HG02870 (cell line): ENCODE measurements around the gene ZFYVE26.

Source experiments
- ATAC-seq: cut with Tn5 transposase; IDR thresholded peaks from one replicate; pipeline ENCODE4 v1.9.1; 2021; ENCODE audit warnings: mild to moderate bottlenecking, moderate library complexity; ENCODE audit not compliant: unreplicated experiment

Gene ZFYVE26

DNA sequence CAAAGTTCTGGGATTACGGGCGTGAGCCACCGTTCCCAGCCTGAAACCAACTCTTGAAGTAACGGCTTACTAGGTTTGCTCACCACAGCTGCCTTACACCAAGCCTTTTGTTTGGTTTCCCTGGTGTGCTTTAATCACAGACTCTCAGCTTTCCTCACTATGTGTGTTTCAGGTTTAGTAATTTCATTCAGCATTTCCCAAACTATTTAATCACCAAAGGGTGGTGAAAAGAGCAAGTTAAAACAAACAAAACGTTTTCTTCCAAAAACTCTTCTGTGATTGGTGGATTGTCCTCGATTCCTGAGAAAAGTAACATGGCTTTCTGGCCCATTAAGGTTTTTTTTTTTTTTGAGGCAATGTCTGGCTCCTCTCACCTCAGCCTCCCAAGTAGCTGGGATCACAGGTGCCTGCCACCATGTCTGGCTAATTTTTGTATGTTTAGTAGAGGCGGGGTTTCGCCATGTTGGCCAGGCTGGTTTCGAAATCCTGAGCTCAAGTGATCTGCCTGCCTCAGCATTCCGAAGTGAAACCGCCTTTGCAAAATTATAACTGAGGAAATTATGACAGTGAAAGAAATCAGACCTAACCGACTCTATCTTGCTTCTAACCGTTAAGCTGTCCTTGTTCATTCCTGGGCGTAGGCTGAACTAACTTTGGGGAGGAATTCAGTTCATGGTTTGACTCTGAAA lies 1.5 kb upstream of the ZFYVE26 start:
- no peak for ATAC-seq

DNA sequence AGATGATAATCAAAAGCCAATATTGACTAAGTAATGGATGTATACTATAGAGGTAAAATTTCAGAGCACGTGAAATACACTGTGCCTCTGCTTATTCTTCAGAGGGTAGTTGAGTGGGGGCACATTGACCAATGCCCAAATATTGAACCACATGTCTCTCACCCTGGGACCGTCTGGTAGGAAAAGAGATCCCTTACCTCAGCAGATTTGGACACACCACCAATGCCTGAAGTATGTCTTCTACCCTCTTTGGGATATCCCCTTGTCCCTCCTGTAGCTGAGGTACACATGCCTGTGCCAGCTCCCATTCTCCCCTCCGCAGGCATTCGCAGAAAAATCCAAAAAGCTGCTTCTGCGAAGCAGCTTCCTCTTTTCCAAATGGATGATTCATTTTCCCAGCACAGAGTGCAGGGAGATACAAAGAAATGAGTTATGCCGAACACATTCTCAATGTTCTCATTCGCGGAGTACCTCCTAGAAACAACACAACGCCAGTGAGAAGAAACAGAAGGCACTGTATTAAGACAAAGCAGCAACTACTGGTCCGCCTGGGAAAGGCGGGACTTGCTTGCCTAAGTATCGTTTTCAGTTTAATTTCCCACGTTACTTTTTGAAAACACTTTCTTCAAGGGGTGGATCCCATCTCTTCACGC lies 691 bp downstream of the ZFYVE26 start:
- no peak for ATAC-seq

DNA sequence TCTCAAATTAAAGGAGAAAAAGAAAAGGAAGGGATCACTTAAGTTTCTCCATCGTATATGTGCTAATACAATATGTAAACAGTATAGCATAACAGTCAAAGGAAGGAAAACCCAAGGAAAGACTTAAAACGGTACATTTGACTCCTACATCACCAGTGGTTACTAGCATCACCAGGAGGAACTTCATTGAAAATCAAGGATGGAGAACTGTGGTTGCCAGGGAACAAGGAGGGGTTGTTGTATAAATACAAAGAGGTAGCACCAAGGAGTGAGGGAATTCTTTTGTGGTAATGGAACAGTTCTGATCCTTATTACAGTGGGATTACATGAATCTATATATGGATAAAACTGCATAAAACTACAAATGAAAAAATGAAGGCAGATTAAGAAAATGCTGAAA lies 1.6 kb downstream of the ZFYVE26 start:
- ATAC-seq: no peak

DNA sequence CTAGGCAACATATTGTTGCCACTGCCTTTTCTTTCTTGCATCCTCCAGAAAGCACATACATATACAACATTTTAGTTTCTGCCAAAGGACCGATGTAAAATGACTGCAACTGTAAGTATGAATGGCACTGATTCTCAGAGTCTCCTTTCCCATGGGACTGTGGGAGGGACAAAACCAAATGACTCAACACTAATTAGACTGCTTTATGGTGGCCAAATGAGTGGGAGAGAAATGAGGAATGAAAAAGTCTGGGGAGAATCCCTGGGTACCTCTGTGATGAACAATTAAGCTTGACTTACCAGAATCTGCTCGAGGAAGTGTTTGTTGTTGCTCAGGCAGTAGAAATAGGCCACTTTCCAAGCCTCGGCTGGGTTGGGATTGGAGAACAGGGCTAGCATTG lies 10.1 kb downstream of the ZFYVE26 start:
- no peak for ATAC-seq

DNA sequence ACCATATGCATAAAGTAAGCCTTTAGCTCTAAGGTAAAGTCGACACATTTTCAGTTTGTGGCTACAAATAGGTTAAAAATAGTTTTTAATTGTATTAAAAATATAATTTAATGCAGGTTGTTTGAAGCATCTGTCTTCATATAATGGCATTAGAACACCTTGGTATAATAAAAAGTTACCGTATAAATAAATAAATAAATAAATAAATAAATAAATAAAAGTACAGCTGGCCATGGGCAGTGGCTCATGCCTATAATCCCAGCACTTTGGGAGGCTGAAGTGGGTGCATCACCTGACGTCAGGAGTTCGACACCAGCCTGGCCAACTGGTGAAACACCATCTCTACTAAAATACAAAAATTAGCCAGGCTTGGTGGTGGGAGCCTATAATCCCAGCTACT lies 15.6 kb downstream of the ZFYVE26 start:
- ATAC-seq: no peak

DNA sequence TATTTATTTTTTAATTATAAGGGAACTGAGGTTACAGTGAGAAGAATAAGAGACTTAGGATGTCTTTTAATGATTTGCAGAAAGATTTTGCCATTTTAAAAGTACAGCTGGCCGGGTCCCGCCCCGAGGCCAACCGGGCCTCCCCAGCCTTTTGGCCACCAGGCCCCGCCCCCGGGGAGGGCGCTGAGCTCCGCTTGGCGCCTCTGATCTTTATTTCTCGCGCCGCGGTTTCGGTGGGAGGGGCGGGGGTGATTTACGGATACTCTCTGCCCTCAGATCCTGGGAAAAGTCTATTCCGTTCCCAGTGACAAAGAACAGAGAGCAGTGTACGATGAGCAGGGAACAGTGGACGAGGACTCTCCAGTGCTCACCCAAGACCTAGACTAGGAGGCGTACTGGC lies 17.7 kb downstream of the ZFYVE26 start:
- ATAC-seq: no peak

DNA sequence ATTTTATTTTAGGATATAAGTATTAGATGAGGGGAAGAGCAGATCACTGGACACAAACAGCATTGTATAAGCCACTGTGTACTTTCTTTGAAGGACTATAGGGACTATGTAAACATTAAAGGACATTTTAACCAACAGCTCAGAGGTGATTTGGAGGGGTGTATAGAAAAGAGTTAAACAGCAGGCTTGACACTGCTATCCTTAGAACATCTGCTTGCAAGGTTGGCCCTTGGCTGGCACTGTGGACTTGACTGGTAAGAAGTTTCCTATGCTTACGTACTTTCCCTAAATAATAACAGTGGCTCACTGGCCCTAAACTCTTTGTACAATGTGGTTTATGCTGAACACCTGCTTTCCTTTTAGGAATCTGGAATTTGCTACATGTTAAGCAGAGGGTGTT lies 28.7 kb downstream of the ZFYVE26 start:
- no peak for ATAC-seq

DNA sequence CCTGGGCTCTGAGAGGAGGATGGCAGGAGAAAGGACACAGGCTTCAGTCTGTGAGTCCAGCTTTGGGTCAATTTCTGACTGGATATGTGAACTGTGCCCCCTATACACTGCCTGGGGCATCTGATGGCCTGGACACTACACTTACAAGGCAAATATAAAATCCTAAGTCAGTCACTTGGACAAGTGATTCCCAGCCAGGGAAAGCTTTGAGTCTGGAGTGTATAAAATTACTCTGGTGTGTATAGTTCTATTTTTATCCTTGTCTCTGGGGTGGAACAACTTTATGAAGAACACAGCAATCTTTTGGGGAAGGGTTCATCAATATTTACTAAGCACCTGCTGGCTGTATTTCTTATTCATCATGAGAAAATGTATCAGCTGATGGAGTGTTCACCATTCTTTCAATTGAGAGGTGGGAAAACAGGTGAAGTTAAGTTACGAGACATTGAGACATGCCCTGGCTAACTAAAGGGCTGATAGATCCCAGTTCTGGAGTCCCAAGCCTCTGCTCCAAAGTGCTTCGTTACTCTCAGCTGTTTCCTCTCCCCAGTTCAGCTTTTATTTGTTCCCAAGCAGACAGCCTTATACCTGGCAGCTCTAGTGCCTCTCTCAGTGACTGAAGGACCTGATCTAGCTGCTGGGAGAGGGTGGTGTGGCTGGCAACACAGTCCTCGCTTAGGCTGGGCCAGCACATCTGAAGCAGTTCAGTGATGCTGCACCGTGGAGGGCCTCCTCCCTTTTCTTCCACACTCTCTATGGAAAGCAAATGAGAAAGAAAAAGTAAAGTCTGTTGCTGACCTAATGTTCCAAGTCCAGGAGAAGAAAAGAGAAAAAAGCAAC lies 30.9 kb downstream of the ZFYVE26 start:
- no peak for ATAC-seq

DNA sequence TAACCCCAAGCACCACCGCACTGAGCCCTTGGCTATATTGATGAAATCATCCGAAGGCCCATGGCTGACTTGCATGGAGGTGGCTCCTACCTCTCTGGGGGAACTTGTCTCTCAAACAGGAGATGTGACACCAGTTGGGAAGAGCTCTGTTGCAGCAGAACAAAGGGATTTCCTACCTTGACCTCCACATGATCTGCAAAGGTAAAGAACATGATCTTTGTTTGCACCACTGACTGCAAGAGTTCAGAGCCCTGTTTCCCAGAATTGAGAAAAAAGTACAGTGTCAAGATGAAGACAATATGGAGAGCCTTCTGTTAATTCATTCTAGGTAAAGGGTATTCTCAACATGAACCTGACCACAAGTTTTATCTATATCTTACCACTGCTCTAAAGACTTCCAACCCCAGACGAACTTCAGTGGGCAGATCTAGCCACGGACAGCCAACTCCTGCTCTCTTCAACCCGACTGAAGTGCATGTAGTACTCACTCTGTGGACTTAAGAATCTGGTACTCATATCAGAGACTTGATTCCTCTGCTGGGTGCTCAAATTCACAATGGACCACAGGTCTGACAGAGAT lies 32.1 kb downstream of the ZFYVE26 start:
- ATAC-seq: no peak

DNA sequence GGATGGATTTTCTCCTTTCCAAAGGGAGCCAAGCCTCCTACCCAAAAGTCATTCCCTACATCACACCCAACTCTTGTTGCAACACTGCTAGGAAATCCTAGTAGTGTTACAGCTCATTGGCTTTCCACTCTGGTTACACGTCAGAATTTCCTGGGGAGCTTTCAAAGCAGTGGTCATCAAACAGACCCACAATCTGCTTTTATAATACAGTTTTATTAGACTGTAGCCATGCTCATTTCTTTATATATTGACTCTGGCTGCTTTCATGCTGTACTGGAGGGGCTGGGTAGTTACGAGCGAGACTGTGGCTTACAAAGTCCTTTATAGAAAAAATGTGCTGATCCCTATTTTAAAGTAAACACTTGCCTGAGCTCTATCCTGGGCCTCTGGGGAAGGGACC lies 34.3 kb downstream of the ZFYVE26 start:
- ATAC-seq: no peak

DNA sequence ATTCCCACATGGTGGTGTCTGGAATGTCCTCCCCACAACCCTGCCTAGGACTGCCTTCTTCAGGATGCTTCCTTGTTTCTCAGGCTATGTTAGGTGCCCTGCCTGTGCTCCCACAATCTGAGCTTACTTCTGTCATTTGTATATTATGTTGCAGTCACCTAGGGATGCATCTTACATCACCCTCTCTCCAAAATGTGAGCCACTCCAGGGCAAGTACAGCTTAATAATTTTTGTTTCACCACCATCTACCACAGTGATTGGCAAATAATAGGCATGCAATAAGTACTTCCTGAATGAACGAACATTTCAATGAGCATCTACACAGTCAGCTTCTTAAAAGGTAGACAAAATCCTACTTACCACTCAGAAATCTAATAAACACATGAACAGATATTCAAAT lies 37.6 kb downstream of the ZFYVE26 start:
- ATAC-seq: no peak

DNA sequence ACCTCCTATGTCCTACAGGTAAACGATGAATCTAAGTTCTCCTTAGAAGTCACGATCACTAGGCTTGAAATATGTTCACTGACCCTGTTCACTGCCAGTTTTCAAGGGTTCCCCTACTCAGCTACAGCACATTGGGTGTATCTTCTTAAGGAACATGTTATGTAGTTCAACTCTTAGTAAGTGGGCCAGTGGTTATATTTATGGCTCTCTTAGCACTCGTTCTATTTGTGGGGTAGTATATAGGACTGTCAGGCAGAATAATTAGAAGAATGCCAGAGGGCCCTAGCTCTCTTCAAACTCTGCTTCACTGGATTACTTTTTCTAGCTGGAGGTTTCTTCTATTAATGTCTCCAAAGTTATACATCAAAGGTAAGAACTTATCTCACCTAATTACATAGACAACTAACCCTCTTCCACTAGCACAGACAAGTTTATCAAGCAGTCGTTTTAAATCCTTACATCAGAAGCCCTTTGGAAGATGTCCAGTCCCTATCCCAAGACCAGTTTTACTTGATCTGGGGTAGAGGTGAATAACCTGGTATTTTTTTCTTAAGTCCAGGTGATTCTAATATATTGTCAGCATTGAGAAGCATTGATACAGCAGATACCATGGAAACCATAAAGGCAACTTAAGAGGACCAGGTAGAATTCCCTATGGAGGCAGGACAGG lies 39.6 kb downstream of the ZFYVE26 start:
- ATAC-seq: no peak

DNA sequence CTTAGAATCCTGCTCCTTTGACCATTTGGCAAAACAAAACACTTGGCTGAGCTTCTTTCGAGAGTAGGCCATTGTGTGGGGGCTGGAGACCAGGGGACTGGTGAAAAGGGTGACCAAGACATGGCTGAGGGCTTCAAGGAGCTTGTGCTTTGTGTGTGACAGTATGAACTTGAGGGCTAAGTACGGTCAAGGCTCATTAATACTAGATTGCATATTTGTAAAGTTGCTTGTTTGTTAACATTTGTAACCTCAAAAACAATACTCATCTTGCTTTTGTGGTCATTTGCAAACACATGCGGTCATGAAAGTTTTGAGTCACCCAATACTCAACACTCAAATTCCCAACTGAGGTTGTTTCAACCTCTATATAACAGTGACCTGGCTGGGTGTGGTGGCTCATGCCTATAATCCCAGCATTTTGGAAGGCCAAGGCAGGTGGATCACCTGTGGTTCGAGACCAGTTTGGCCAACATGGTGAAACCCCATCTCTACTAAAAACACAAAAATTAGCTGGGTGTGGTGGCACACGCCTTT lies 42.5 kb downstream of the ZFYVE26 start:
- no peak for ATAC-seq

DNA sequence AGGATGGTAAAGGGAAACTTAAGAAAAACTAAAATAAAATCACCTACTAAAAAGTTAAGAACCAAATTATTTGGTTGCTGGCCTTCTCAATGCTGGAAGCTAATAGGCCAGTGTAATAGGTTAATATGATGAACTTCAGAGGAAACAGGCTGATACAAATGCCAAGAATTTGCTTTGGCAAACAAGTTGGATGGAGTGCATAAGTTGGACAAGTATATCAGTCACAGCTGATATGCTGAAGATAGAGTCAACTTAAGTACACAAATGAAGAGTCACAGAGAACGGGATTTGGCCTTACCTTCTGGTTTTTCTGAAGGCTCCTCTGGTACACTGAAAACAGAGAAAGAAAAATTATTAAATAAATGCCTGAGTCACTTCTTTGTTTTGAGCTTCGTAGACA lies 48.2 kb downstream of the ZFYVE26 start:
- ATAC-seq: no peak

DNA sequence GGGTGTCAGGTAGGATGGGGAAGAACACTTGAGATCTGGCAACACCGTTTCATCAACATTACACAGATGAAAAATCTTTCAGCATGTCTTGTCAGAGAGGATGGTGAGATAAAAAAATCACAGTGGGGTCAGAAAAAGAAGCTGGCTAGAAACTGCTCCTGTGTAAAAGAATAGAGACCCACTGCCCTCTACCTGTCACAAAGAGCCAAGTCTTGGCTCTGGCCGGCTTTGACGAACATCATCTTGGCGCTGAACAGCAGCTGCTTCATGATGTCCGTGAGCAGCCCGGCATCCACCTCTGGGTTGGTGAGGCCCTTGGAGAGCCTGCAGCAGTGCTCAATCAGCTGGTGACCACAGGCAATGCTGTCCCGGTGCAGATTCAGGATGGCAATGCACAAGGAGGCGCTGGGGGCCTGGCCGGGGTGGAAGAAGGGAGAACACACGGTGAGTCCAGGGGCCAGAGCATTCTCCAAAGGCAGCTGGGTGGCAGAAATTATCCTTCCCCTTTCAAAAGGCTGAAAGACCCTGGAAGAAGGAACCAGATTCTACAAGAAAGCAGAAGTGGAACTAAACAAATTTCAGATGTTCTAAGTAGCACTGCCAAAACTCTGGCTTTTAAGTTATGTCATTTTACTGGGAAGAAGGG lies 50.2 kb downstream of the ZFYVE26 start:
- no peak for ATAC-seq

DNA sequence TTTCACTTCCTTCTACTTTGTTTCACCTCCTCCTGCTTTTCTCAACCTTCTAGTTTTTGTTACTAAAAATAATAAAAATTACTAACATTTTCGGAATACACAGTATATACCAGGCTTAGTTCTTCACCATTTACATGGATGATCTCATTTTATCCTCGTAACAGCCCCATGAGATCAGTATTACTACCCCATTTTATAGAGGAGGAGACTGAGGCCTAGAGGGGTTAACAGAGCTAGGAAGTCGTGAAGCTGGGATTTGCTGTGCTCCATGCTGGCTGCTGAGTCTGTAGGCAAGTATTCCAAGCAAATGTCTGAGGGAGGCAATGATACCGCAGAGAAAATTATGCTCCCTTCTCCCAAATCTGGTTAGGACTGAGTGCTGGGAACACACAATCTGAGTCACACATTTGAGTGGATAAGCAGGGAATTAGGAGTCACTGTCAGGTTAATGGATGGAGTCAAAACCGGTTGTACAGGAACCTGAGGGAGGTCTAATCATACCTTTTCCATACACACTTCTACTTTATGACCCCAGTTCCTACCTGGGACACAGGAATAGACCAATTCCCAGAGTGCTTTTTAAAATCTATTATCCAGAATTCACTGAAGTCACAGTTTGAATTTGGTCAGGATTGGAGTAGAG lies 51.1 kb downstream of the ZFYVE26 start:
- ATAC-seq: no peak

DNA sequence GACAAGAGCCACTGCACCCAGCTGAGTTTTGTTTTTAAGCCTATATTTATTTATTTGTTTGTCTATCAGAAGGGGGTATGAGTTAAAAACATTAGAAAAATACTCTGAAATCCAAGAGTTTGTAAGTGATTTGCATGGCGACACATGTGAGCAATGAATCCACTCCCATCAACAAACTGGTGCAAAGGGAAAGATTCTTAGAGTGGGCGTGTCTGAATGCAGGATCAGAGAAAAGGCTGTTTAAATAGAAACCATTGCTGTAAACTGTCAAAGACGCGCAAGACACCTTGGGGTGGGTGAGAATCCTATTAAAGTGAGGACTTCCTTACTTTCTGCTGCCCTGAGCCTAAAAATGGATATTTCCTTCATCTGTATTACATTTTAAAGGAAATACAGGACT lies 51.9 kb downstream of the ZFYVE26 start:
- ATAC-seq: no peak

DNA sequence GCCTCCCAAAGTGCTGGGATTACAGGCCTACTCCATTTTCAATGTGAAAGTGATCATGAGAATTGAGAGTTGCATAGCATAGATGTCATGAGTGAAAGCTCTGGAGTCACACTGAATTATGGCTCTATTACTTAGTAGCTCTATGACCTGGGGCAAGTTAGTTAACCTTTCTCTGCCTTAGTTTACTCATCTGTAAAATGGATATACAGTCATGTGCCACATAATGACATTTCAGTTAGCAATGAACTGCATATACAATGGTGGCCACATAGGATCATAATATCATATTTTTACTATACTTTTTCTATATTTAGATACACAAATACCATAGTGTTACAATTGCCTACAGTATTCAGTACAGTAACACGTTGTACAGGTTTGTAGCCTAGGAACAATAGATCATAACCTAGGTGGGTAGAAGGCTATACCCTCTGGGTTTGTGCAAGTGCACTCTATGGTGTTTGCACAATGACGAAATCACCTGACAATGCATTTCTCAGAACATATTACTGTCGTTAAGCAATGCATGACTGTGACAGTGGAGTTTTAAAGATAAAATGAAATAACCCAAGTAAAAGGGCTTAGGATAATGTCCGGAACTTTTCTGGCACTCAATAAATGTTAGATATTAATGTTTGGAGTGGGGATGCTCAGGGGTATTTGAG lies 53.1 kb downstream of the ZFYVE26 start:
- no peak for ATAC-seq

DNA sequence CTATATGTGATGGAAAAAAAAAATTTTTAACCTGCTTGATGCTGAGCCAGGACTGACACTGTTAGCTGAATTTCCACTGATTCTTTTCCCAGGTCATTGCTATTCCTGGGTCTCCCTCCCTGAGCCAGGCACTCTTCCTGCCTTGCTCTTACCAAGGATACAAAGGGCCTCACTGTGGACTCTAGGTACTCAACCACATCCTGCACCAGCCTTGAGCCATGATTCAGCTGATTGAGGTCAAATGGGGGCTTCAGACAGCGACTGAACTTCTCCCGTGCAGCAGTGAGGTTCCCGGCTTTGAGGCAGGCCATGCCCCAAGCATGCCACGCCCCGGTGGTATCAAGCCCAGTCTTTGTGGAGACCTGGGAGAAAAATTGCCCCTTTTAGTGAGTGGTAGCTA lies 54.3 kb downstream of the ZFYVE26 start:
- ATAC-seq: no peak
